Measurements from ENCODE around the gene ERVK3-1. TPM values are rescaled to one million over a fixed set of nuclear protein-coding genes. Genes with fewer than 3 reads are reported as not detected.

Gene ERVK3-1
- total RNA-seq, 1 experiment from 2014 or later: 28.1 TPM

DNA sequence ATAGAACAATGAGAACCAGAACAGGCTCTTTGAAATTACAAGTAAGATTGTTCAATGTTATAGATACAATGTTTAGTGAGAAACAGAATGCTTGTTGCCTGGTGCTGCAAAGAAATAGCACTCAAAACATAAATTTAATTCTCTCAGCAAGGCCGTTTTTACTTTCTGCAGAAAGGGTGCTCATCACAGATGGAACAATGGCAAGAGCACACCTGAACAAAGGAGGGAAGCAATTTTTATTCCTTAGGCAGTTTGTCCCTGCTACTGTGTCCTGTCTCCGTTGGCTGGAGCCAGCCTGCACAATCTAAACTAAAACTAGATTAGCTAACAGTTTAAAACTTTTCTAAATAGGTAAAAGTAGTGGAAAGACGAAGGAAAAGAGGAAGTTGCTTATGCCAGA, 36.8 kb upstream of the ERVK3-1 start:
- TF ChIP-seq, protein P1, sequence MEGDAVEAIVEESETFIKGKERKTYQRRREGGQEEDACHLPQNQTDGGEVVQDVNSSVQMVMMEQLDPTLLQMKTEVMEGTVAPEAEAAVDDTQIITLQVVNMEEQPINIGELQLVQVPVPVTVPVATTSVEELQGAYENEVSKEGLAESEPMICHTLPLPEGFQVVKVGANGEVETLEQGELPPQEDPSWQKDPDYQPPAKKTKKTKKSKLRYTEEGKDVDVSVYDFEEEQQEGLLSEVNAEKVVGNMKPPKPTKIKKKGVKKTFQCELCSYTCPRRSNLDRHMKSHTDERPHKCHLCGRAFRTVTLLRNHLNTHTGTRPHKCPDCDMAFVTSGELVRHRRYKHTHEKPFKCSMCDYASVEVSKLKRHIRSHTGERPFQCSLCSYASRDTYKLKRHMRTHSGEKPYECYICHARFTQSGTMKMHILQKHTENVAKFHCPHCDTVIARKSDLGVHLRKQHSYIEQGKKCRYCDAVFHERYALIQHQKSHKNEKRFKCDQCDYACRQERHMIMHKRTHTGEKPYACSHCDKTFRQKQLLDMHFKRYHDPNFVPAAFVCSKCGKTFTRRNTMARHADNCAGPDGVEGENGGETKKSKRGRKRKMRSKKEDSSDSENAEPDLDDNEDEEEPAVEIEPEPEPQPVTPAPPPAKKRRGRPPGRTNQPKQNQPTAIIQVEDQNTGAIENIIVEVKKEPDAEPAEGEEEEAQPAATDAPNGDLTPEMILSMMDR (IDR thresholded peaks at IDR 0.05 in 2 of 3, conservative IDR thresholded peaks at IDR 0.05 in 1 of 3; ENCODE audit: borderline replicate concordance in 1 of 3, insufficient read depth in 1 of 3, low read depth in 2 of 3, low read length in 2 of 3): no peak
- TF ChIP-seq ZFX (IDR thresholded peaks at IDR 0.05): no peak
- Histone ChIP-seq H3K79me2 (ENCODE audit: insufficient read depth, low read length) (no peaks in the 10 kb centered on the region), H2AFZ (ENCODE audit: low read depth, low read length, poor library complexity, severe bottlenecking) (no peak overlapping the region), H3K4me3 (replicated peaks in 1 of 2; ENCODE audit: low read depth in 1 of 2, low read length in 2 of 2) (no peak overlapping the region), H3K9me2 (ENCODE audit: insufficient read depth) (no peaks in the 10 kb centered on the region), H3K9ac (ENCODE audit: low read length) (no peak overlapping the region), H3K9me3 (ENCODE audit: control insufficient read depth in 1 of 2, insufficient read depth in 1 of 2, low read depth in 1 of 2, low read length in 2 of 2) (peaks cover 15 to 36% of the 10 kb centered on the region in 2 experiments; a peak in 3 of 4 replicates), H3K4me2 (ENCODE audit: low read length) (no peak overlapping the region), H3K36me3 (ENCODE audit: control insufficient read depth in 1 of 2, insufficient read depth in 2 of 2, low read length in 2 of 2) (no peaks in the 10 kb centered on the region; a peak in 1 of 4 replicates), H3K27me3 (ENCODE audit: insufficient read depth, low read length) (no peaks in the 10 kb centered on the region), H3K4me1 (ENCODE audit: control insufficient read depth in 1 of 2, insufficient read depth in 2 of 2, low read length in 2 of 2) (no peaks in the 10 kb centered on the region), H4K20me1 (ENCODE audit: insufficient read depth) (no peaks in the 10 kb centered on the region), H3K27ac (ENCODE audit: low read depth, low read length) (no peak overlapping the region)
- BruUV-seq (replicated peaks): no TSS peak
- no peak for DNase-seq (ENCODE audit: low read depth, low spot score)
- ChIA-PET RAD21 (ENCODE audit: low non-redundant PET in 1 of 2, low total read pairs in 2 of 2, uncharacterized antibody in 2 of 2, unreplicated experiment in 2 of 2) (no interaction called here), CTCF (no interaction called here), POLR2A (no interaction called here)
- intact Hi-C loops (cut with micrococcal nuclease): no loop called here
- ATAC-seq: no peak

DNA sequence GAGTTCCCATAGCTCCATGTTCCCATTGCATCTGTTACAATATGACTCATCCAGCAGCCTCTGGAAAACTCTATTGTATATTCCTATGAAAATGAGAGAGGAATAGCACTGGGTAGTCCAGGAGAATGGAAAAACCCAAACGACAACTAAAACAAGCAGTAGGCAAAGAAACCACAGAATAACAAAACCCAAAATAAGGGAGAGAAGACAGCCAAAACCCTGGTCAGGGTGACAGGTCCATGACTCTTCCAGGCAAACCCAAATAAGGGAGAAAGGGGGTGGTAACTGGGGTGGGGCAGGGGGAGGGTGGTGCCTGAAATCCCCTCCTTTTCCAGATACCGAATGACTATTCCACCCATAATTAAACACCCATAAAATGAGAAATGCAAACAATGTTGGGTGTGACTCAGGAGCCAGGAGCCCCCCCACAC, 30.4 kb upstream of the ERVK3-1 start:
- H3K4me1 ChIP-seq (ENCODE audit: control insufficient read depth in 1 of 2, insufficient read depth in 2 of 2, low read length in 2 of 2): peaks cover 1 to 17% of the 10 kb centered on the region in 2 experiments; a peak in 3 of 4 replicates
- peaks cover 0 to 28% of the 10 kb centered on the region in 2 experiments; a peak in 2 of 4 replicates for H3K9me3 ChIP-seq (ENCODE audit: control insufficient read depth in 1 of 2, insufficient read depth in 1 of 2, low read depth in 1 of 2, low read length in 2 of 2)
- H2AFZ ChIP-seq (ENCODE audit: low read depth, low read length, poor library complexity, severe bottlenecking): no peak overlapping the region
- no peaks in the 10 kb centered on the region for H4K20me1 ChIP-seq (ENCODE audit: insufficient read depth)
- no peaks in the 10 kb centered on the region for H3K9me2 ChIP-seq (ENCODE audit: insufficient read depth)
- CTCF ChIA-PET: no interaction called here
- no TSS peak for BruUV-seq (replicated peaks)
- H3K36me3 ChIP-seq (ENCODE audit: control insufficient read depth in 1 of 2, insufficient read depth in 2 of 2, low read length in 2 of 2): peaks cover 0 to 2% of the 10 kb centered on the region in 2 experiments; a peak in 1 of 4 replicates
- no peak overlapping the region for H3K9ac ChIP-seq (ENCODE audit: low read length)
- DNase-seq (ENCODE audit: low read depth, low spot score) (no peak), ATAC-seq (no peak)
- H3K27me3 ChIP-seq (ENCODE audit: insufficient read depth, low read length): no peaks in the 10 kb centered on the region
- no peak overlapping the region for H3K4me2 ChIP-seq (ENCODE audit: low read length)
- no peak overlapping the region for H3K27ac ChIP-seq (ENCODE audit: low read depth, low read length)
- intact Hi-C loops (cut with micrococcal nuclease): no loop called here
- RAD21 ChIA-PET (ENCODE audit: low non-redundant PET in 1 of 2, low total read pairs in 2 of 2, uncharacterized antibody in 2 of 2, unreplicated experiment in 2 of 2): no interaction called here
- no peak overlapping the region for H3K4me3 ChIP-seq (replicated peaks in 1 of 2; ENCODE audit: low read depth in 1 of 2, low read length in 2 of 2)
- peaks cover 8% of the 10 kb centered on the region for H3K79me2 ChIP-seq (ENCODE audit: insufficient read depth, low read length)
- POLR2A ChIA-PET: no interaction called here
- TF ChIP-seq, protein P2, sequence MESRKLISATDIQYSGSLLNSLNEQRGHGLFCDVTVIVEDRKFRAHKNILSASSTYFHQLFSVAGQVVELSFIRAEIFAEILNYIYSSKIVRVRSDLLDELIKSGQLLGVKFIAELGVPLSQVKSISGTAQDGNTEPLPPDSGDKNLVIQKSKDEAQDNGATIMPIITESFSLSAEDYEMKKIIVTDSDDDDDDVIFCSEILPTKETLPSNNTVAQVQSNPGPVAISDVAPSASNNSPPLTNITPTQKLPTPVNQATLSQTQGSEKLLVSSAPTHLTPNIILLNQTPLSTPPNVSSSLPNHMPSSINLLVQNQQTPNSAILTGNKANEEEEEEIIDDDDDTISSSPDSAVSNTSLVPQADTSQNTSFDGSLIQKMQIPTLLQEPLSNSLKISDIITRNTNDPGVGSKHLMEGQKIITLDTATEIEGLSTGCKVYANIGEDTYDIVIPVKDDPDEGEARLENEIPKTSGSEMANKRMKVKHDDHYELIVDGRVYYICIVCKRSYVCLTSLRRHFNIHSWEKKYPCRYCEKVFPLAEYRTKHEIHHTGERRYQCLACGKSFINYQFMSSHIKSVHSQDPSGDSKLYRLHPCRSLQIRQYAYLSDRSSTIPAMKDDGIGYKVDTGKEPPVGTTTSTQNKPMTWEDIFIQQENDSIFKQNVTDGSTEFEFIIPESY (IDR thresholded peaks at IDR 0.05; ENCODE audit: extremely low read depth, insufficient replicate concordance, low read length): no peak
- TF ChIP-seq SP1 (IDR thresholded peaks at IDR 0.05; ENCODE audit: low read depth) (no peak), RAD21 (IDR thresholded peaks at IDR 0.05; ENCODE audit: low read depth) (no peak), TCF7L2 (IDR thresholded peaks at IDR 0.05; ENCODE audit: borderline replicate concordance, extremely low read depth, insufficient read depth, insufficient read length) (no peak), FOSL1 (IDR thresholded peaks at IDR 0.05; ENCODE audit: low read depth) (no peak), SIN3A (IDR thresholded peaks at IDR 0.05; ENCODE audit: low read depth) (no peak), ZFX (IDR thresholded peaks at IDR 0.05) (no peak), CEBPB (IDR thresholded peaks at IDR 0.05; ENCODE audit: low read depth) (no peak), SRF (IDR thresholded peaks at IDR 0.05; ENCODE audit: low read depth) (no peak)
- TF ChIP-seq, protein P3, sequence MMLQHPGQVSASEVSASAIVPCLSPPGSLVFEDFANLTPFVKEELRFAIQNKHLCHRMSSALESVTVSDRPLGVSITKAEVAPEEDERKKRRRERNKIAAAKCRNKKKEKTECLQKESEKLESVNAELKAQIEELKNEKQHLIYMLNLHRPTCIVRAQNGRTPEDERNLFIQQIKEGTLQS (IDR thresholded peaks at IDR 0.05): no peak
- TF ChIP-seq, protein P4, sequence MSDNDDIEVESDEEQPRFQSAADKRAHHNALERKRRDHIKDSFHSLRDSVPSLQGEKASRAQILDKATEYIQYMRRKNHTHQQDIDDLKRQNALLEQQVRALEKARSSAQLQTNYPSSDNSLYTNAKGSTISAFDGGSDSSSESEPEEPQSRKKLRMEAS (IDR thresholded peaks at IDR 0.05): no peak
- TF ChIP-seq, protein P5, sequence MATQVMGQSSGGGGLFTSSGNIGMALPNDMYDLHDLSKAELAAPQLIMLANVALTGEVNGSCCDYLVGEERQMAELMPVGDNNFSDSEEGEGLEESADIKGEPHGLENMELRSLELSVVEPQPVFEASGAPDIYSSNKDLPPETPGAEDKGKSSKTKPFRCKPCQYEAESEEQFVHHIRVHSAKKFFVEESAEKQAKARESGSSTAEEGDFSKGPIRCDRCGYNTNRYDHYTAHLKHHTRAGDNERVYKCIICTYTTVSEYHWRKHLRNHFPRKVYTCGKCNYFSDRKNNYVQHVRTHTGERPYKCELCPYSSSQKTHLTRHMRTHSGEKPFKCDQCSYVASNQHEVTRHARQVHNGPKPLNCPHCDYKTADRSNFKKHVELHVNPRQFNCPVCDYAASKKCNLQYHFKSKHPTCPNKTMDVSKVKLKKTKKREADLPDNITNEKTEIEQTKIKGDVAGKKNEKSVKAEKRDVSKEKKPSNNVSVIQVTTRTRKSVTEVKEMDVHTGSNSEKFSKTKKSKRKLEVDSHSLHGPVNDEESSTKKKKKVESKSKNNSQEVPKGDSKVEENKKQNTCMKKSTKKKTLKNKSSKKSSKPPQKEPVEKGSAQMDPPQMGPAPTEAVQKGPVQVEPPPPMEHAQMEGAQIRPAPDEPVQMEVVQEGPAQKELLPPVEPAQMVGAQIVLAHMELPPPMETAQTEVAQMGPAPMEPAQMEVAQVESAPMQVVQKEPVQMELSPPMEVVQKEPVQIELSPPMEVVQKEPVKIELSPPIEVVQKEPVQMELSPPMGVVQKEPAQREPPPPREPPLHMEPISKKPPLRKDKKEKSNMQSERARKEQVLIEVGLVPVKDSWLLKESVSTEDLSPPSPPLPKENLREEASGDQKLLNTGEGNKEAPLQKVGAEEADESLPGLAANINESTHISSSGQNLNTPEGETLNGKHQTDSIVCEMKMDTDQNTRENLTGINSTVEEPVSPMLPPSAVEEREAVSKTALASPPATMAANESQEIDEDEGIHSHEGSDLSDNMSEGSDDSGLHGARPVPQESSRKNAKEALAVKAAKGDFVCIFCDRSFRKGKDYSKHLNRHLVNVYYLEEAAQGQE (IDR thresholded peaks at IDR 0.05; ENCODE audit: low read depth): no peak

All from HCT116 (cell line).